ENCODE measurements around the gene FAM3A.

DNA sequence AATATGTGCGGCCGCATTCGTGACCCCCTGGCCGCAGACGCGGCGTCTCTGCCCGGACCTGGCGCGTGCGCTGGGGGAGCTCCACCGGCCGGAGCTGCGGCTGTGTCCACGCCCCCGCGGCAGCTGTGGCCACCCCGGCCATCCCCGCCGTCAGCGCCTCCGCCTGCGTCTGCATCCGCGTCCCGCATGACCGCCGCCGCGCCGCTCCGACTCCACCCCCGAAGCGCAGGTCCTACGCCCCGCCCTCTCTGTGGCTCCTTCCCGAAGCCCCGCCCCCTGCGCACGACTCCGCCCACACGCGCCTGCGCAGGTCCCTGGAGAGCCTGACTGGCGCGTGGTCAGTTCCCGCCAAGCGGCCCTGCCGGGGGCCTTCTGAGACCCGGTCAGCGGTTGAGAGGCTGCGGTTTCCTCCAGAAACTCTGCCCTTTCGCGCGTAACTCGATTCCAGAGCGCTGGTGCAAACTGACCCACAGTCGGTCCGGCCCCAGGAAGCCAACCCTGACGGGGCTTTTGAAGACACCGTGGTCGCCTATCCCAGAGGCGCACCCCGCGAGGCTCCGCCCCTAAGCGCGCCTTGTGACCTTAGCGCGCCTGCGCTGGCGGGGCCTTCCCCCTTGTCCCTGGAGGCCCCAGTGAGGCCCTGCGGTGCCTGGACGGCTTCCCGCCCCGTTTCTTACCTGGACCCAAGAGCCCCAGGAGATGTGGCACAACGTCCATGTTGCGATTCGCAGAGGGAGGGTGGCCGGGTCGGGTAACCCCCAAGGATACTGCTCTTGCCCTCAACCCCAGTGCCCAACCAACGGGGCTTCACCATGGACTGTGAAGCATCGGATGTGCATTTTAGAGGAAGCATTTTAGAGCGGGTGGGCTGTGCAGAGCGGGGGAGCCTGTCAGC lies 37.1 kb downstream of the FAM3A start, which contains the start of gene LAGE3:
- TF ChIP-seq GABPA (IDR thresholded peaks at IDR 0.05; ENCODE audit: low read depth) (no peak), POLR2A (IDR thresholded peaks at IDR 0.05; ENCODE audit: low read depth, low read length) (peak; percentile 81), SUPT20H (IDR thresholded peaks at IDR 0.05; ENCODE audit: borderline replicate concordance, control insufficient read depth, low read depth, low read length) (no peak), POLR2AphosphoS5 (IDR thresholded peaks at IDR 0.05; ENCODE audit: low read length) (no peak), CTCF (IDR thresholded peaks at IDR 0.05 in 2 of 3, conservative IDR thresholded peaks at IDR 0.05 in 1 of 3; ENCODE audit: control insufficient read depth in 2 of 3, extremely low read depth in 1 of 3, insufficient read depth in 1 of 3, low read depth in 3 of 3, low read length in 3 of 3) (no peak), ATF7 (IDR thresholded peaks at IDR 0.05; ENCODE audit: low read depth) (no peak), NFXL1 (IDR thresholded peaks at IDR 0.05; ENCODE audit: borderline replicate concordance) (no peak), KAT2A (conservative IDR thresholded peaks at IDR 0.05; ENCODE audit: control insufficient read depth, low read depth, low read length) (no peak), BACH1 (IDR thresholded peaks at IDR 0.05; ENCODE audit: borderline replicate concordance) (peak; percentile 65)
